ENCODE measurements around the gene PTPRK. TPM values are rescaled to one million over a fixed set of nuclear protein-coding genes. Genes with fewer than 3 reads are reported as not detected.

PTPRK gene
- total and polyA plus RNA-seq, 12 donors: 3.2 to 22.4 (median 15.0) TPM

DNA sequence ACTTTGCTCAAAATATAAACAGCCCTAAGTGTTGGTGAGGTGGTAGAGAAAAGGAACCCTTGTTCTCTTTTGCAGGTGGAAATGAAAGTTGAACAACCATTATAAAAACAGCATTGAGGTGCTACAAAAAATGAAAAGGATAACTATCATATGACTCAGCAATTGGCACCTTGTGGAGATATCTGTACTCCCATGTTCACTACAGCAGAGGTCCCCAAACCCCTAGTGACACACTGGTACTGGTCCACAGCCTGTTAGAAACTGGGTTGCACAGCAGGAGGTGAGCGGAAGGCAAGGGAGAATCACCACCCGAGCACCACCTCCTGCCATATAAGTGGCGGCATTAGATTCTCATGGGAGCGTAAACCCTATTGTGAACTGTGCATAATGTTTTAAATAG lies 352.2 kb downstream of the PTPRK start:
- Histone ChIP-seq H3K27ac (no peak overlapping the region), H3K27me3 (no peaks in the 10 kb centered on the region), H3K4me3 (no peak overlapping the region), H3K4me1 (replicated peaks in 1 of 2) (no peaks in the 10 kb centered on the region), H3K9me3 (replicated peaks in 1 of 3) (no peaks in the 10 kb centered on the region), H3K36me3 (replicated peaks in 1 of 2) (no peaks in the 10 kb centered on the region)
- intact Hi-C loops (cut with DNase I): no loop called here
- TF ChIP-seq, protein P1, sequence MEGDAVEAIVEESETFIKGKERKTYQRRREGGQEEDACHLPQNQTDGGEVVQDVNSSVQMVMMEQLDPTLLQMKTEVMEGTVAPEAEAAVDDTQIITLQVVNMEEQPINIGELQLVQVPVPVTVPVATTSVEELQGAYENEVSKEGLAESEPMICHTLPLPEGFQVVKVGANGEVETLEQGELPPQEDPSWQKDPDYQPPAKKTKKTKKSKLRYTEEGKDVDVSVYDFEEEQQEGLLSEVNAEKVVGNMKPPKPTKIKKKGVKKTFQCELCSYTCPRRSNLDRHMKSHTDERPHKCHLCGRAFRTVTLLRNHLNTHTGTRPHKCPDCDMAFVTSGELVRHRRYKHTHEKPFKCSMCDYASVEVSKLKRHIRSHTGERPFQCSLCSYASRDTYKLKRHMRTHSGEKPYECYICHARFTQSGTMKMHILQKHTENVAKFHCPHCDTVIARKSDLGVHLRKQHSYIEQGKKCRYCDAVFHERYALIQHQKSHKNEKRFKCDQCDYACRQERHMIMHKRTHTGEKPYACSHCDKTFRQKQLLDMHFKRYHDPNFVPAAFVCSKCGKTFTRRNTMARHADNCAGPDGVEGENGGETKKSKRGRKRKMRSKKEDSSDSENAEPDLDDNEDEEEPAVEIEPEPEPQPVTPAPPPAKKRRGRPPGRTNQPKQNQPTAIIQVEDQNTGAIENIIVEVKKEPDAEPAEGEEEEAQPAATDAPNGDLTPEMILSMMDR (IDR thresholded peaks at IDR 0.05): no peak
- no peak for TF ChIP-seq POLR2A (IDR thresholded peaks at IDR 0.05)
- no peak for DNase-seq
- 90 to 100% (median 96%) methylated on average over 4 of the region's 4 CpGs for WGBS, 4 donors

DNA sequence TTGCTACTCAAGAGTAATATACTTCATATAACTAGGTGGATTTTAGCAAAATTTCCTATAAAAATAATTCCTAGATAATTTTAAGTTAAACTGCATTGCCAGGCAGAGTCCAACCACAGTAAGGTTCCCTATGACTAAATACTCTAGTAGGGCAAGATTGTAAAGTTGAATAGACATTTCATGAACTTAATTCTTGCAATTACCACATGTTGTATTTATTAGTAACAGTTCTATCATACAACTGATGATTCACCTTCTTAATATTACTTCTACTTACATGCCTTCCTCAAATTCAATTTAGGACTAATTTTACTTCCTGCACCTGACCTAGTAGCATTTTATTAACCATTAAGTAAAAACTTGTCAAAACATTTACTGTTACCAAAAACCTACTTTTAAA lies 352.8 kb downstream of the PTPRK start:
- intact Hi-C loops (cut with DNase I): no loop called here
- no peak overlapping the region for H3K4me3 ChIP-seq
- no peaks in the 10 kb centered on the region for H3K36me3 ChIP-seq (replicated peaks in 1 of 2)
- H3K27me3 ChIP-seq: no peaks in the 10 kb centered on the region
- DNase-seq: no peak
- TF ChIP-seq, protein P1 (IDR thresholded peaks at IDR 0.05): no peak
- TF ChIP-seq POLR2A (IDR thresholded peaks at IDR 0.05): no peak
- H3K4me1 ChIP-seq (replicated peaks in 1 of 2): no peaks in the 10 kb centered on the region
- H3K9me3 ChIP-seq (replicated peaks in 1 of 3): no peaks in the 10 kb centered on the region
- H3K27ac ChIP-seq: no peak overlapping the region

DNA sequence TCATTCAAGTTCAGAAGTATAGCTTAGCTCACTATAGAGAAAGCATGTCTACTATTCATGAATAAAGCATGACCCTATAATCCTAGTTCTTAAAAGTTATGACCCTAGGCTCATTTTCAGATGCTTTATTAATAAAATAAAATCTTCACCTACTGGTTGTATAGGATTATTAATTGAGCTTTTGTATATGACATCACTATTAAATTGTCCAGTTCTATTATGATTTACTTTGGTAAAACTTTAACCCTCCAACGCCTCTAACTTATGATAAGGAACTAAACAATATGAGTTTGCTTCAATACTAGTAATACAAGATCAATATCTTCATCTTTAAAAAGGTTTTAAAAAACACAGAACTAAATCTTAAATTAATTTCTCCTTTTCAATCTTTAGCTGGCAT lies 356.1 kb downstream of the PTPRK start:
- TF ChIP-seq, protein P1 (IDR thresholded peaks at IDR 0.05): no peak
- no peak for TF ChIP-seq POLR2A (IDR thresholded peaks at IDR 0.05)
- Histone ChIP-seq H3K27ac (no peak overlapping the region), H3K4me3 (no peak overlapping the region), H3K4me1 (replicated peaks in 1 of 2) (no peaks in the 10 kb centered on the region), H3K9me3 (replicated peaks in 1 of 3) (no peaks in the 10 kb centered on the region), H3K27me3 (no peaks in the 10 kb centered on the region), H3K36me3 (replicated peaks in 1 of 2) (no peaks in the 10 kb centered on the region)
- WGBS, 4 donors: 90 to 100% (median 93%) methylated on average over 1 of the region's 1 CpG
- DNase-seq: no peak
- intact Hi-C loops (cut with DNase I): no loop called here

DNA sequence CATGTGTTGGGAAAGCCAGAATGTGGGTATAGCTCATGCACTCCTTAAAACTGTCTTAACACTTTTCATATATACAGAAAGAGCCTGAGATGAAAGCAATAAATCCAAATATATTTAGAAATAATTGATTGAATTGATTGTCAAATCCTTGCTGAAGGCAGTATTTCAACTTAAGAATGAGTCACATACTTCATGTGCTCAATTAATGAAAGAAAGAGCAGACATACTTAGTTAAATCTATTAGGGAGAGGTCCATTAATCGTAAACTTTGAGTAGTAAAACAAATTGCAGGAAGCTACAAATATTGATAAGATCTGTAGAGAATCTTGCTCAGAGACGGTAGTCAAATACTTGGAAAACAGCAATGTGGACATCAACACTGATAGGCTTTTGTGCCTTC lies 358.0 kb downstream of the PTPRK start:
- Histone ChIP-seq H3K27me3 (no peaks in the 10 kb centered on the region), H3K4me1 (replicated peaks in 1 of 2) (no peaks in the 10 kb centered on the region), H3K27ac (no peak overlapping the region), H3K36me3 (replicated peaks in 1 of 2) (no peaks in the 10 kb centered on the region), H3K9me3 (replicated peaks in 1 of 3) (no peaks in the 10 kb centered on the region), H3K4me3 (no peak overlapping the region)
- WGBS, 4 donors: 87 to 92% (median 88%) methylated on average over 2 of the region's 2 CpGs
- TF ChIP-seq, protein P1 (IDR thresholded peaks at IDR 0.05): no peak
- TF ChIP-seq POLR2A (IDR thresholded peaks at IDR 0.05): no peak
- DNase-seq: no peak
- intact Hi-C loops (cut with DNase I): no loop called here
